Stimulated activated CD8-positive, alpha-beta memory T cell treated with anti-CD3 and anti-CD28 coated beads, Interleukin-2, amount 100 ng/mL, for 48 hours (primary cell): ENCODE data around the gene CIB4.
"Not testable (repeated sequence)": the region's sequence is repeated elsewhere in the genome, so short reads cannot be mapped to it uniquely, and the experiment has no call there.

ENCODE experiments used
- DNase-seq, 2 donors: peaks; one replicate each; pipeline ENCODE4 v3.0.0-alpha.2; 2020; ENCODE audit warnings: low read depth in 2 of 2

The CIB4 gene

GRCh38 chr2:26568076-26568890, 72.9 kb downstream of the CIB4 start:
- no peak for DNase-seq

GRCh38 chr2:26567534-26567933, 73.6 kb downstream of the CIB4 start:
- no peak for DNase-seq

GRCh38 chr2:26566731-26567130, 74.4 kb downstream of the CIB4 start:
- not testable (repeated sequence) for DNase-seq

- no peak for DNase-seq
Measured at GRCh38 chr2:26566081-26566375, 75.1 kb downstream of the CIB4 start.

GRCh38 chr2:26564121-26564644, 77.0 kb downstream of the CIB4 start:
- DNase-seq, result no peak

- no peak for DNase-seq
Measured at GRCh38 chr2:26563686-26564085, 77.5 kb downstream of the CIB4 start.

- no peak for DNase-seq
Measured at GRCh38 chr2:26562811-26563645, 78.1 kb downstream of the CIB4 start.

- DNase-seq, result peak; percentile 10 to 24
Measured at GRCh38 chr2:26561918-26562810, 79.0 kb downstream of the CIB4 start.

GRCh38 chr2:26561376-26561775, 79.8 kb downstream of the CIB4 start:
- no peak for DNase-seq

- no peak for DNase-seq
Measured at GRCh38 chr2:26560892-26561291, 80.3 kb downstream of the CIB4 start.

- no peak for DNase-seq
Measured at GRCh38 chr2:26559556-26559955, 81.6 kb downstream of the CIB4 start.

- DNase-seq, result no peak
Measured at GRCh38 chr2:26559044-26559405, 82.1 kb downstream of the CIB4 start.

GRCh38 chr2:26558271-26559043, 82.7 kb downstream of the CIB4 start:
- no peak for DNase-seq

- no peak for DNase-seq
Measured at GRCh38 chr2:26557244-26557925, 83.8 kb downstream of the CIB4 start.

GRCh38 chr2:26556309-26557243, 84.6 kb downstream of the CIB4 start:
- no peak for DNase-seq

GRCh38 chr2:26555246-26556133, 85.7 kb downstream of the CIB4 start:
- DNase-seq, result no peak

GRCh38 chr2:26552641-26553374, 88.4 kb downstream of the CIB4 start:
- DNase-seq, result no peak
